Measurements from ENCODE around the gene TXNDC11.

The TXNDC11 gene

DNA sequence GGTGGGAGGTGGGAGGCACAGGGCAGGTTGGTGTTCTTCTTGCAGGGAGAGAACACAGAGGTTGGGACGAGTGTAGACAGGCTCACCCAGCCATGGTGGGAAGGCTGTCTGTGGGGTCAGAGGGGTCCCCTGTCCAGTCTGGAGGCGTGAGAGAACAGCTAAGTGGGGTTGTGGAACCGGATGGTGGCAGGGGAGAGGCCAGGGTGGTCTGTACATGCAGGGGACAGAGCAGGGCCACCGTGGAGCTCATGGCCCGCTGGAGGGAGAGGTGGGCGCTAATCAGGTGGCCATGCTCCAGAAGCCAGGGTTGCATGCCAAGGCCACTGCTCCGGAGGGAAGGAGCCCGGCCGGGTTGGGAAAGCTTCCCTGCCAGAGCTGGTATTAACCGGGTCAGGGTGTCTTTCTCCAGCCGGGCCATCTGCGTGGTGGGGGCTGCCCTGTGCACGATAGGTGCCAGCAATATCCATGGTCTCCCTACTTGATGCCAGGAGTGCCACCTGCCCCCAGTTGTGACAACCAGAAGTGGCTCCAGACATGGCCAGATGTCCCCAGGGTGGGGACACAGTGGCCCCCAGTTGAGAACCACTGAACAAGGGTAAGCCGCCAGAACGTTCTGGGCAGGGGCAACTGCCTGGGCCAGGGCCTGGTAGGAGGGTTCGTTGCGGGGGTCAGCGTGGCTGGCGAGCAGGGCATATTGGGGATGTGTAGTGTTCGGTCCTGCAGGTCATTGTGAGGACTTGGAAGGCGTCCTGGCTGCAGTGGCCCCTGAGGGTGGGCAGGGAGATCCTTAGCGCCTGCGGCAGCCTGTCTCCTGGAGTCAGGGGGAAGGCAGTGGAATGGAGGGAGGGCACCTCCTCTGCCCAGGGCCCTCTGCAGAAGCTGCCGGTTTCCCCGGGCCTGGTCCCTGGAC, 69.3 kb downstream of the TXNDC11 start:
- no peak for FAIRE-seq

DNA sequence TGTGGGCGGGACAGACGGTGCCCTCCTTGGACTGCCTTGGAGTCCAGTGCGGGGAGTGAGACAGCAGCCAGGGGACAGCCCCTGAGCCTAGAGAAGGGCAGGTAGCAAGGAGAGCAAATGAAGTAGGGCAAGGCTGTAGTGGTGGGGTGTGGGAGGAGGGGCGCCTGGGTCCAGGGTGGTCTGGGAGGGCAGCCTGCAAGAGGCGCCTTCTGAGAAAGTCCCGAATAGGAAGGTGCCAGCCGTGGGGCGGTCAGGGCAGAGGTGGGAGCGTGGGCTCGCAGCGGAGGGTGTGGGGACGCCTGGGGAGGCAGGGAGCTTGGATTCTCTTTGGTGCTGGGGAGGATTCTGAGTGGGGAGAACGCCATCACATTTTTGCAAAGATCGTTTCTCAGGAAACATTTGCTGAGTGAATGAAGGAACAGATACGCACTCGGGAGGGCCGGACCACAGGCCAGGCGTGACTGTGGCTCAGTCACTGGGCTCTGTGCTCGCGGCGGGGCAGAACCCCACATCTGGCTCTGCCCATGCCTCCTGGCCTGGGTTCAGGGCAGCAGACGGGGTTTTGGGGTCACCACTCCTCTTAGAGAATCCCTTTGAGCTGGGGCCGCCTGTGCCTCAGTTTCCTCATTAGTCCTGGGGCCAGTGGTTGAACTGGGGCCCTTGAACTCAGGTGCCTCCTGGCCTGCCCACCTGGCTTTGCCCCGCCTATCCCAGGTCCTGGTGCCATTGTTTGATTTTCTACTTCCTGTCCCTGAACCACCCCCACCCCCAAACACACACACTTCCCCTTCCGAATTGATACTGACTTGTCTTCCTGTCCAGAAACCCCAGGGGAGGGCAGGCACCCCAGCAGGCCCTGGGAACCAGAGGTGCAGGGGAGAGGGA, 70.2 kb downstream of the TXNDC11 start:
- FAIRE-seq: no peak

DNA sequence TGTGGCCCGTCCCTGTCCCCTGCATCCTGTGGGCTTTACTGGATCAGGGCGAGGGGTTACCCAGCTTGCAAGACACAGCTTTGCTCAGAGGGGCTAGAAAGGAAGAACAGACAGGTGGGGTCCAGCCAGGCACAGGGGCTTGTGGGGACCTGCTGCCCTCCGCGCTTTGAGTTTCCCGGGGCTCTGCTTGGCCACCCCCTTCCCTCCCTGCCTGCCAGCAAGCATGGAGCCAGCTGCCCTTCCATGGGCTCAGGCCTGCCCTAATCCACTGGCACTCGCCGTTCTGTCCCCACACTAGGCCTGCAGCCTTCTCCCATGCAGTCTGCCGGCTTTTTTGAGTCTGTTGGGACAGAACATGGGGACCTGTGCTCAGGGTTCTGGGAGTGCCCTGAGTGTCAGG, 71.0 kb downstream of the TXNDC11 start:
- FAIRE-seq: no peak

DNA sequence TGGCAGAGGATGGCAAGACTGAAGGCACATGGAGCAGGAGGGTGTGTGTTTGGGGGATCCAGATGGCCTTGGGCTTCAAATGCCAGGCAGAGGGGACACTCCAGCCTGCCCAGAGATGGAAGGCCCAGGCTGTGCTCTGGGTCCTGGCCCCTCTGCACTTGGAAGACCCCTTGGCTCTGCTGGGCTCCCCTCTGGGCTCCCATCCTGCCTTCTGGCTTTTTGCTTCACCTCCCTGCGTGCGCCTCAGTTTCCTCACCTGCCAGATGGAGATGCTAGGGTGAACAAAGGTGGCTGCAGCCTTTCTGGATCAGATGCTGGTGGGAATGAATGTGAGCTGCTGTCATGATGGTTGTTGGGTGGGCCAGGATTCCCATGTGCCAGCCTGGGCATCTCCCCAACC, 71.4 kb downstream of the TXNDC11 start:
- FAIRE-seq: no peak

DNA sequence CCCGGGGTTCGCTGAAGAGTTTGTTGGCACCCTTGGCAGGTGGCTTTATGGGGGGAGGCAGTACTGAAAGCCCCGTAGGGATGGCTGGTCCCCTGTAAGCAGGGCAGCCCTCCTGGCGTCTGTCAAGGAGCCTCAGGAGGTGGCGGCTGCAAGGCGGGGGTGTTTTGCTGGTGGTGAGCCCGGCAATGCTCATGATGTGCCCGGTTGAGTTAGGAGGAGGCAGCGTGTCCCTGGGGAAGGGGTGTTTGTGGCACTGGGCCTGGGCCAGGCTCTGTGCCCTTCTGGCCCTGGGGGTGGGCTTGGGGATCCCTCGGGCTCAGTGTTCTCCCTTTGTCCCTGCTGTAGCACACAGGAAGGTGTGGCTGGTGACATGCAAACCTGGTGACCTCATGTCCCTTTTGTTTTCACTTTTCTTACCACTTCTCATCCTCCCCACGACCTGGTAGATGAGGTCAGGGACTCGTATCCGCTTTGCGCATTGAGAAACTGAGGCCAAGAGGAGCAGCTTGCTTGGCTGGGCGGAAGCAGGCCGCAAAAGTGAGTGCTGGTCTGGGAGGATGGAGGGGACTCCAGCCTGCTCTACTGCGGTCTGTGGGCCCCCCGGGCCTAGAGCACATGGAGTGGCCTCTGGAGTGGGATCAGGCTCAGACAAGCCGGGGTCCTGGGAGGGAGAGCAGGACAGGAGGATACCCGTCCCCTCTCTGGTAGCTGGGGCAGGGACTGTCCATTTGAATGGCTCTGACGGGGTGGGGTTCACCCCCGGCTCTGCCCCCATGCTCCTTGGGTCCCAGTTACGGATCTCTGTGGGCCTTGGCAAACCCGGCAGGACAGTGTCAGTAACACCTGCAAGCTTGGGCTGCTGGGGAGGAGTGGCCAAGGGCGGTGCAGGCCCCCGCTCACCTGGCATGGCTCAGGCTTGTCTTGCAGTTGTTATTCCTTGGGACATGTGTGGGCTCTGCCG, 72.2 kb downstream of the TXNDC11 start:
- FAIRE-seq: no peak

DNA sequence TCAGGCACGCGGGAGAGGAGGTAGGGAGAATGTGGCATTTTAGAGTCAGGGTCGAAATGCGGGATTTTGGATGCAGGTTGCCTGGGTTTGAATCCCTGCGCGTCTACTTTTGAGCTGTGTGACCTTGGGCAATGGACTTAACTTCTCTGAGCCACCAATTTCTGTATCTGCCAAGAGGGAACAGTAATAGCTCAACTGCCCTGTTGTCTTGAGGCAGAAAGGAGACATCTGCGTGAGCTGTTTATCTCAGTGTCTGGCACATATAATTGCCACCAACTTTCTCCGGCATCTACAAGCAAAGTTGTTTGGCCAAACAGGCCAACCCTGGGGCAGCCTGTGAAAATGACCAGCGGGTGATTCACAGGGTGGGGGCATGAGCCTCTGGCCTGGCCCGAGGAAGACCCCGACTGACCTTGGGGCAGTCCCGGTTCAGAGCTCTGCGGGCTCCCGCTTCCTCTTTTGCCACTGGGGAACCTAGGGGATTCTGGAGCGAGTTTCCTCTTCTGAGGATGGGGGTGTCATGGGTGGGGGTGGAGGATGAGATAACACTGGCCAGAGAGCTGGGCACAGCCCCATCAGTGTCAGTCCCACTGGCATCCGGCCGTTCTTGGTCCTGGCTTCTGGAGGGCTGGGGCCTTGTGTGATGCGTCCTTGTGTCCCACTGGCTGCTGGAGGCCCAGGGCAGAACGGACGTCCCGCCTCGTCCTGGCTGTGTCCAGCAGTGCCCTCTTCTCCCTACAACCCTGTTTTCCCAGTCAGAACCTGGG, 73.1 kb downstream of the TXNDC11 start:
- no peak for FAIRE-seq

DNA sequence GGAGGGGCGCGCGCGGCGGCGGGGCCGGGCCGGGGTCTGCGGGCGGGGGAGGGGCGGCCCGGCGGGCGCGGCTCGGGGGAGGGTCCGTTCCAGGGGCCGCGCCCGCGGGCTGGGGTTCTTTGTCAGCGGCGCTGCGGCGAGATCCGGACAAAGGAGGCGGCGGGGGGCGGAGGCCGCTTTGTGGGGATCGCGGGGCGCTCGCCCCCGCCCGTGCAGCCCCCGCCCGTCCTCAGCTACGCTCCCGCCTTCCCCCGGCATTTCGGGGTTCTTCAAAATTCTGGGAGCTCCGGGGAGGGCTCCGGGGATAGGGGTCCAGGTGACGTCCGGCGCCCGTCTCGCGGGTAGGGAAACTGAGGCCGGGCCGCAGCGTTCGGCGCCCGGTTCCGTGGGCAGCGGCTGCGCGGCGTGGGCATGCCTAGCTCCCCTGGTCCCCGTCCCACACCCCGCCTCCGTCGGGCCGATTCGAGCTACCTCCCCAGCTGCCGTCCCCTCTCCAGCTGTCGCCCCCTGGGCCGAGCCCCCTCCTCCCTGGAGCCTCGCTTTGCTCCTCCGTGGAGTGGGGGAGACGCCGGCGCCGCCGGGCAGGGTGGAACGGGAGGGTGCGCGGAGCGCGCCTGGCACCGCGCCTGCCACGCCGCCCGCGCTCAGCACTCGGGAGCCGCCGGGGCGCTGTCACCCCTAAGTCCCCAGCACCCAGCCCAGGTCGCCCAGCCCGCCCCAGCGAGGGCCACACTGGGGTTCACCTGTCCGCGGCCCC, 73.9 kb downstream of the TXNDC11 start:
- FAIRE-seq: no peak

DNA sequence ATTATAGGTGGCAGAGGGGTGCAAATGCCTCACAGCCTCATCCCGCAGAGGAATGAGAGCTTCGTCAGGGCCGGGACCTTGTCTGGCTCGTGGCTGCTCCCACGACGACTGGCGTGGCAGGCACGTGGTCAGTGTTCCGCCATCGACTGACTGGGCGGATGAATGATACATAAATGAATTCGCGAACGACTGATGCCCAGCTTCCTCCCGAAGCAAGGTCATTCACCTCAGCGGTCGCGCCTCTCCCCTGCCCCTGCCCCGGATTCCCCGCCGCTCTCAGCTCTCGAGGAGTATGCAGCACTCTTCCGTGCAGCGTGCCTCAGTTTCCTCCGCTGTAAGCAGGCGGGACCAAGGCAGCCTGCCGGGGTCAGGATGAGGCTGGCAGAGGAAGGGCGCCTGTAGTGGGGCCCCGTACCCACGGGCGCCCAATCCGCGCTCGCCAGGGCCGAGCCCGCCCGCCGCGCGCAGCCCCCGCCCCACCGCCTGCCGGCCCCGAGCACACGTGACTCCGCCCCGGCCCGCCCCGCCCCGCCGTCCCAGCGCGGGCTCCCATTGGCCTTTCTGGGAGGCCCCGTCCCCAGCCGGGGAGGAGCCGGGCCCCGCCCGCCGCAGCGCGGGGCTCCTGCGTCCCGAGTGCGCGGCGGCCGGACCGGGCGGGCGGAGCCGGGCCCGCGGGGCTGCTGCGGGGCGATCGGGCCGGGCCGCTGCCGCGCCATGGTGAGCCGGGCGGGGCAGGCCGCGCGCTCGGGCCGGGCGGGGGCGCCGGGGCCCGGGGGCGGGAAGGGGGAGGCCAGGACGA, 74.6 kb downstream of the TXNDC11 start, which contains the start of gene SNN:
Gene SNN (plus strand): TSS at position 632 of the 799 bp plus-strand sequence. CDS start 7,605 bp downstream, outside the sequence.
- no peak for FAIRE-seq

DNA sequence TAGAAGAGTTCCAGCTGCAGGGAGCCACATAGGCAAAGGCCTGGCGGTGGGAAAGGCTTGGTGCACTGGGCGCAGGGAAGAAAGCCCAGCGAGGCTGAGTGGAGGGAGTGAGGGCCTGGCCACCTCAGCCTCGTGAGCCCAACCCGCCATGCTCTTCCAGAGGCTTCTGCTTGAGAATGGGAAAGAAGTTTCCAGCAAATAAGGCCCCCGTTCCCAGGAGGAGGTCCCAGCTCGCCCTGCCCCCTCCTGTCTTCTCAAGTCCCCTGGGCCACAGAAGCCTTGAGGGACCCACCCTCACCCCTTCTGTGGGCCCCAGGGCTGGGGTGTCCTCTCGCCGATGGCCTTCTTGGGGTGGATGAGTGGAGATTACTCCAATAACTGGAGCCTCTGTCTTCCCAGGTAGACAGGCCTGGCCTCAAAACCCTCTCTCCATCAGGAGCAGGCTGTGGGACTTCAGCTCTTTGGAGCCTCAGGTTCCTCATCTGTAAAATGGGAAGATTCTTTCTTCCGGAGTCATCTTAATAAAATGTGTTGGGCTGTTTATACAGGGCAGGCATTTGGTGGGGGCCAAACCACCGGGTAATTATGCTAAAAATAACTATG, 75.3 kb downstream of the TXNDC11 start:
- no peak for FAIRE-seq

DNA sequence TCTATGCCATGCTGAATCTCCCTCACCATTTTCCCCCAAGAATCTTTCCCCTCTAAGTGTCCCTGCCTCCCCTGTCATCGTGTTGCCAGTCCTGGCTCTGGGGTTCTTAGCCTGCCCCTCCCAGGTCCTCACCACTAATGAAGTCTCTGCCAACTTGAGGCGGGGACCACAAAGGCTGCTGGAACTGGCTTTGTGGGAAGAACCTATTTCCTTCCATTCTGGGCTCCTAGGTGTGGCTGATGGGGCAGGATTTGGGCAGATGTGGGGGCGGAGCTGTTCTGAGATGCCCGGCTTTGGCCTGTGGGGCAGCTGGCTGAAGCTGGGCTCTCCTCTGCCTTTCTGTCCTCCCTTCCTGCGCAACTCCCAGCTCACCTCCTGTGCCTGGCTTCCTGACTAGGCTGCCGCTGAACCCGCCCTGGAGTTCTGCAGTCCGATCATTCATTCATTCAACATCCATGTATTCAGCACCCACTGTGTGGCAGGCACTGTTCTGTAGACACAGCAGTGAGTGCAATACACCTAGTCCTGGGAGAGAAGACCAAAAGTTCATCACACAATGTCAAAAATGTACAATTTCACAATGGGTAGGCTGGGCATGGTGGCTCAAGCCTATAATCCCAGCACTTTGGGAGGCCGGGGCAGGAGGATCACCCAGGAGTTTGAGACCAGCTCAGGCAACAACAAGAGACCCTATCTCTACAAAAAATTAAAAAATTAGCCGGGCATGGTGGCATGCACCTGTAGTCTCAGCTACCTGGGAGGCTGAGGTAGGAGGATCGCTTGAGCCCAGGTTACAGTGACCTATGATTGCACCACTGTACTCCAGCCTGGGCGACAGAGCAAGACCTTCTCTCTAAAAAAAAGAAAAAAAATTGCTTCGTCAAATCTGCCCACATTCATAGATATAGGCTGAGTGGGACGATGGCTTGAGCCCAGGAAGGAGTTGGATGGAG, 76.3 kb downstream of the TXNDC11 start:
- no peak for FAIRE-seq

DNA sequence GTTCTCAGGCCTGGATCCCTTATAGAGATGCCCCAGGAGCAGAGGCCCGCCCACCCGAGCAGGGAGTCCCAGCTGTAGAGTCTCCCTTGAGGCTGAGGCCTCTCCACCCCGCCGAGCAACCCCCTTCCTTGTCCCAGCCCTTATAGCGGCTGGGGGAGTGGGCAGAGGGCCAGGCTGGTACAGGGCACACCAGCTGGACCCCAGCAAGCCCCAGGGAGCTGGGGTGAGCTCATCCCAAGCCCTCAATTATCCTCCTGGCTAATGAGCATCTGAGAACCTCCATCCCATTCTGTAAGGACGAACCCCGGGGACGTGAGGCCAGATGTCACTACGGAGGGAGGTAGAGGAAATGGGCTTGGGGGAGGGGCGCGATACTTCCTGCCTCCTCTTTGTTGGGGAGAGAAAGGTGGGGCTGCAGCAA, 77.6 kb downstream of the TXNDC11 start:
- FAIRE-seq: no peak

DNA sequence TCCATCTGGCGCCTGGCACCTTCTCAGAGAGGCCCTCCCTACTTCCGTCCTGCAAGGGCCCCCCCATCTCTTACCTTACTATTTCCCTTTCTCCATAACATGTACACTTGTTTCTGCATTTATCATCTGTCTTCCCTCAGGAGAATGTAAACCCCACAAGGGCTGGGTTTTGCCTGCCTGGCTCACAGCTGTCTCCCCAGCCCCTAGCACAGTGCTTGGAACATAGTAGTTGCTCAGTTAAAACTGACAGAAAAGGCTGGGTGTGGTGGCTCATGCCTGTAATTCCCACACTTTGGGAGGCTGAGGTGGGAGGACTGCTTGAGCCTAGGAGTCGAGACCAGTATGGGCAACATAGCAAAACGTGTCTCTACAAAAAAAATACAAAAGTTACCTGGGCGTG, 80.1 kb downstream of the TXNDC11 start:
- FAIRE-seq: no peak

DNA sequence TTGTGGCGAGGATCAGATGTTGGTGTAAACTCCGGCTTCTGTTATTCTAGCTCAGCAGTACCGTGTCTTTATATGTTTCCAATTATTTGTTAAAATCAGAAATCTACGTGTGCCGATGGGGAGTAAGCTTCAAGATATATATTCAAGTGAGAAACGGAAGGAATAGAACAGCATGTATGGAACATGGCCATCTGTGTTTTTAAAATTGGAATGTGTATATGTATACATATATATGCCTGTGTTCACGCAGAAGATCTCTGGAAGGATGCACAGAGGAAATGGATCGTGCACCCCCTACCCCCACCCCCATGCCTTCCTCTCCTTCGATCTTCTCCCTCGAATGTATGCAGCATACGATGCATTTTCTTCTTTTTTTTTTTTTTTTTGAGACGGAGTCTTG, 82.1 kb downstream of the TXNDC11 start:
- FAIRE-seq: no peak

DNA sequence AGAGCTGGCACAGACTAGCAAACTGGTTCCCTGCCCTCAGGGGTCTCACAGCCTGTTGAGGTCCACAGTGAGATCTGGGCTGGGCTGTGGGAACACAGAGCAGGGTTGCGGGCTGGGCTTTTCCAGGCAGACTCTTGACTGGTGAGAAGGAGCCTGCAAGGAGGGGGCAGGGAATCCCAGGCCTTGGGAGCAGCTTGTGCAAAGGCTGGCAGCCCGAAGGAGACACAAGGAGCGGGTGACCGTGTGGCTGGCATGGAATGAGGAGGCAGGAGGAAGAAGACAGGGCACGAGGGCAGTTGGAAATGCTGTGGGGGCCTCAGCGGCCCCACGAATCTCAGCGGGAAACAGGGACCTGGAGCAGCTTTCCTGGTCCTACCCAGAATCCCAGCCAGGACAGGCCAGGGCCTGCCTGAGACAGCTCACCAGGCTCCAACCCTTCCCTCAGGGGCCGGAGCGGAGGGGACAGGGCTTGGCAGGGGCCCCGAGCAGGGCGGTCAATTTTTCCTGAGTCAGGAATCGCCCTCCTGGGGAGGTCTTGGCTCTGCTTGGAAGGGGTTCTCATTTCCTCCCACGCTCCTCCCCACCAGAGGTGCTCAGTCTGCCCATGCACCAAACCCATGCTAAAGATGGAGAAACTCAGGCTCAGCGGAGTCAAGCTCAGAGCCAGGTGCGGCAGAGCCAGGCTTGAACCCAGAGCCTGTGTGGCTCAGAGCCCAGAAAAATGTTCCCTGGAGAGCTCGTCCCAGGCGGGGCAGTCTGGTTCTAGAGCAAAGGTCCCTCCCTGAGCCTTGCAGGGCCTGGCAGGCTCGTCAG, 83.6 kb downstream of the TXNDC11 start:
- FAIRE-seq: no peak

DNA sequence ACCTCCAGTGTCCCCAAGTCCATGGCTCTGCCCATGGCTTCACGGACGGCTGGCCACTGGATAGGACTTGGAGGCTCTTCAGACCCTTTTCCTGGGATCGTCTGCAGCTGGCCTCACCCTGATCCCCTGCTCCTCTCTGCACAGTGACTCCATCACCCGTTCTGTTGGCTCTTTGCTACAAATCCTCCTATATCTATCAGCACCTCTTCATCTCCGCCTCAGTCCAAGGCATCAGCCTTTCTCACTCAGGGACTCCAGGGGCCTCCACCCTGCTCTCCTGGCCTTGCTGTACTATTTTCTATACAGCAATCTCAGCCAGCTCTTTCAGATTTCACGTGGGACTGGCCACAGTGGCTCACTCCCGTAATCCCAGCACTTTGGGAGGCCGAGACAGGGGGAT, 85.1 kb downstream of the TXNDC11 start:
- no peak for FAIRE-seq

DNA sequence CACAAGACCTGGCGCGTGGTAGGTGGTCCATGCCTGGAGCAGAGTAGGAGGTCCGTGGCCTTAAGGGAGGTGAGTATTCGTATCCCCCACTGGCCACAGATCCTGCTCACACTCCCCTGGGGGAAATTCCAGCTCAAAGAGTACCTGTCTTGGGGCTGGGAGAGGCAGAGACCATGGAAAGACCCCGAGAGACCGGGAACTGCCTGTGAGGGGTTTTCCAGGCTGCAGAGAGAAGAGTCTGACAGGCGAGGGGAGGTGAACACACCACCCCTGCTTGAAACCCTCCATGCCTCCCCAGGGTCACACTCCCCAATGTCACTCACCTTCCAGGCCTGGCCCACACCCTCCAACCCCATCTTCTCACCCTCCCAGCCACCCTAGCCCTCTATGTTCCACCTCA, 87.0 kb downstream of the TXNDC11 start:
- no peak for FAIRE-seq

DNA sequence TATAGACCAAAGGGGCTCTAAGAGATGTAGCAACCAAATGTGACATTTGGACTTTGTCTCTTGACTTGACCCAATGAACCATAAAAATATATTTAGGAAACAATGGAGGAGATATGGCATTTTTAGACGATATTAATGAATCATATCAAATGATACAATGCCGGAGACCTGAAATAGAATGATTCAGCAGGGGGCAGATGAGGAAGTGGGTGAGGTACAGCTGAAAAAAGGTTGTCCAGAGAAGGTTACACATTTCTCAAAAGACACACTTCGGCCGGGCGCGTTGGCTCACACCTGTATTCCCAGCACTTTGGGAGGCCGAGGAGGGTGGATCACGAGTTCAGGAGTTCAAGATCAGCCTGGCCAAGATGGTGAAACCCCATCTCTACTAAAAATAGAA, 90.9 kb downstream of the TXNDC11 start:
- FAIRE-seq: no peak

All from A204.1 (cell line).